GM21367 (cell line): Measurements from ENCODE around the gene MAD1L1.

ENCODE experiments used
- ATAC-seq: cut with Tn5 transposase; IDR thresholded peaks from one replicate; pipeline ENCODE4 v1.9.1; 2021; ENCODE audit not compliant: unreplicated experiment

The MAD1L1 gene

DNA sequence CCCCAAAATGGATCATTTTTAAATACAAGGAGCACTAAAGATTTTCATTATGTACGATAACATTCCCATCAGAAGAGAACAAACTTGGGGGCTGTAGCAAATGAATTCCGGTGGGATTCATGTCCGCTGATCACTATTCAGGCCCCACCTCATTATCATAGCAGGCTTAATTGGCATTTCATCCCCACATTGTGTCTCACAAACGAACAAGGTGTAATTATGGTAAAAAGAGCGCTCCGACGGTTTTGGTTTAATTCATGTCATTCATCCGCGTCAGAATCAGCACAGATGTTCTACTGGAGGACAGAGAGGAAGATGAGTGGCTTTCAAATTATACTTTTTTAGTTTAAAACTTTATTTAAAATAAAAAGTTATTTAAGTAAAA, 124.7 kb downstream of the MAD1L1 start:
- no peak for ATAC-seq

DNA sequence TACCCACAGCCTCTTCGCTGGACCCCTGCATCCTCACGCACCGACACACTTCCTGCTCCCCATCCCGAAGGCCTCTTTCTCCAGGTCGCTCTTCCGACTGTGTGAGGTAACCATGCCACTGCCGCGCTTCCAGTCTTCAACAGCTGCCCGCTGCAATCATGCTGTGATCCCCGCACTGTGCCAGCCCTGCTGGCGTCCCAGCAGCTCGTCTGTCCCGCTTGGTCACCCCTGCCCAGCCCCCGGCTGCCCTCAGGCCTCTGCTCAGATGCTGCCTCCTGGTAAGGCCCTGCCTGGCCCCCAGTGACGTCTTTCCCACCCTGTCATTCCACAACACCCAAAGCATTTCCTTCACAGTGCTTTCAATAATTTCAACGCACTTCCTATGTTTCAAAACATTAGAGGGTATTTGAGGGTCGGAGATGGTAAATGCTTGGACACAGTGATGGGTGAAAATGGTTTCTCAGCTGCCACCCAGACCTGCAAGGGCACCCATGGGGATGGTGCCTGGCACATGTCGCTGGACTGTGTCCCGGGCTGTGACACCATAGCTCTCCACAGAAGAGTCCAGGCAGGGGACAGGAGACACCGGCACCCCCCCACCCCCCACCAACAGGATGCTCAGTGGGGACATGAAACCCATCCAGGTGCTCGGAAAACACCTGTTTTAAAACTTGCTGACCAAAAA, 125.2 kb downstream of the MAD1L1 start:
- ATAC-seq: no peak

DNA sequence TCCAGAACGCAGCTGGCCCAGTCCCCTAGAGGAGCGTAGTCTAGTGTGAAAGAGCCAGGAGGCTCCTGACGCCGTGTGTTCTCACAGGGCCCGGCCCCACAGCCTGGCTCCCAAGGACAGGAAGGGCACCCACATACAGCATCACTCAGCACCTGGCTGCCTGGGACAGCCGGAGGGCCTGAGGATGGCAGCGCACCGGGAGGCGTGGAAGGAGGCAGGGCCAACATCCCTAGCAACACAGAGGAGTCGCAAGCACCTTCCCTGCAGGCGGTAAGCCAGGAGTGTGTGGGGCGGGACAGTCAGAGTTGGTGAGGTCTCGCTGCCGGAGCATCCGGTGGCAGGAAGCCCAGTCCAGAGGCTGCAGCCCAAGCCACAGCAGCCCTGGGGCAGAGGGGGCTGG, 125.8 kb downstream of the MAD1L1 start:
- no peak for ATAC-seq

DNA sequence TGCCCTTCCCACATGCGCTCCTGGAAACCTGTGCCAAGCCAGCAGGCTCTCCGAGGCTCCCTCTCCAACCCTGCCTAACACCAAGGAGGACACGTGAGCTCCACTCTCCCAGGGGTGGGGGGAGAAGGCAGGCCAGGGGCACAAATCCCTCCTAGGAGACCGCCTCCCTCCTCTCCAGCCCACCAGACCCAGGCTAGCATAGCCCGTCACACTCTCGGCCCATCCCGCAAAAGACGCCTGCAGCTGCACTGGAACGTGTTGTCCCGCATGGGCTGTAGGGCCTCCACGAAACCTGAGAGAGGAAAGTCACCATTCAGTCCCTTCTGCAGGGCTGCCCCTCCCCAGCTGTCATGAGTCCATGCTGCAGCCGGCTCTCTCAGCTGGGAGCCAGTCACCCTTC, 126.3 kb downstream of the MAD1L1 start:
- no peak for ATAC-seq

DNA sequence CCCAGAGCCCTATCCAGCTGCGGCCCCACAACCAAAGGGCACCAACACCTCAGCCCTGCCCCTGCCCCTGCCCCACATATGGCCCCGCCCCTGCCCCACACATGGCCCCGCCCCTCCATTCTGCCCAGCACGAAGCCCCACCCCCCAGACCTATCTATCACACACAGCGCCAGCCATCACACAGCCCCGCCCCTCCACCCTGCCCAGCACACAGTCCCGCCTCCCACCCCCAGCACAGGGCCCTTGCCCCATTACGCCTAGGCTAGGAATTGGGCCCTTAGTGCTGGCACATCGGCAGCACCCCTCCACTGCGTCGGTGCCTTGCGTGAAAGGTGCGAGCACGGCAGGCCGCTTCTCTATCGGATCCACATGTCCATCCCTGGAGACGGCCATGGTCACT, 126.8 kb downstream of the MAD1L1 start:
- ATAC-seq: no peak

DNA sequence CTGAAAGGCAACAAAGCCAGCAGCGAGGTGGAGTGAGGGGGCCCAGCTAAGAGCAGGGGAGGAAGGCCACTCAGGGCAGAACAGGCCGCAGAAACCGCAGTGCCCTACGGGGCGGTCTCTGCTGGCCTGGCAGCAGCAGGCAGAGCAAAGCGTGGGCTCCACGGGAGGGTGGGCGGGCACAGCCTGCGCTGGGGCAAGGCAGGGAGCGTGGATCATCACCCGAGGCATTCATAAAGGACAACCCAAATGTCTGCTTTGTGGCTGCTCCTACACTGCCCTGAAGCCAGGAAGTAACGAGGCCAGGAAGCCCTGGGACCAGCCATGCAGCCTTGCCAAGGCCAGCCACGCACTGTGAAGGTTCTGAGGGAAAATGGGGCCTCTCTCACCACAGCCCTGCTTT, 127.5 kb downstream of the MAD1L1 start:
- ATAC-seq: no peak

DNA sequence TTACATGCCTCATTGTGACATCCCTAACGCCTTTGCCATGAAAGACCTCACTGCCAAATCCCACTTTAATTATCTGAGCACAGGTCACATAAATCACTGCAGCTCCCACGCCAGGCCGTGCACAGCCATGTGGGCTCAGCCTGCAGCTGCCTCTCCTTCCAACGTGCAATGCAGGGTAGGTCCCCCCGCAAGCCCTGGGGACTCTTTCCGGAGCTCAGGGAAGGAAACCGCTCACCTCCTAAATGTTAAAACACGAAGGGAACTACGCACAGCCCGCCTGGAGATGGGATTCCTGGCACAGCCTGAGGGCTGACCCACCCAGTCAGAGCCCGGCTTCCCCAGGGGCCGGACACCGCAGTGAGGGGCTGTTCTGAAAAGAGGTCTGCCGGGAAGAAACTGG, 128.0 kb downstream of the MAD1L1 start:
- no peak for ATAC-seq

DNA sequence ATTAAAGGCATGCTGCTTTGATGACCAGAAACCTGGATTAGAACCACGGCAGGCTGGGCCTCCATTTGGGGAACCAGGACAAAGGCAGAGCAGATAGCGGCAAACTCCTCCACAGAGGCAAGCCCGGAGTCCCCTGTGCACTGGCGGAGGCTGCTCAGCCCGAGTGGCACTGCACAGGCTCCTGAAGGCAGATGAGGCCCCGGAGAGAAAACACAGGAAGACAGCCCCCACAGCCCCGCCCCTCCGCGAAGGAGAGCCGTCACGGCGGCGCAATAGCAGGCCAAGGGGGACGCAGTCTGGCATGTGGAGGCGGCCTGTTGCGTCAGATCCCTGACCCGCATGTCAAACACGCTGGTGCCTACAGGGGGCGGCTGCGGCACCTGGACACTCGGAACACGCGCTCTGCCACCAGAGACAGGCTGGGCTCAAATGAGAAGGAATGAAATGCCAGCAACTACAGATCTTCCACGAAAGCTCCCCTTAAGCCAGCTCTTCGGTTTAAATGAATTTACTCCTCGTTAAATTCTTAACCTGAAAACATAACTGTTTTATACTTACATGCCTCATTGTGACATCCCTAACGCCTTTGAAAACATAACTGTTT, 128.5 kb downstream of the MAD1L1 start:
- no peak for ATAC-seq

DNA sequence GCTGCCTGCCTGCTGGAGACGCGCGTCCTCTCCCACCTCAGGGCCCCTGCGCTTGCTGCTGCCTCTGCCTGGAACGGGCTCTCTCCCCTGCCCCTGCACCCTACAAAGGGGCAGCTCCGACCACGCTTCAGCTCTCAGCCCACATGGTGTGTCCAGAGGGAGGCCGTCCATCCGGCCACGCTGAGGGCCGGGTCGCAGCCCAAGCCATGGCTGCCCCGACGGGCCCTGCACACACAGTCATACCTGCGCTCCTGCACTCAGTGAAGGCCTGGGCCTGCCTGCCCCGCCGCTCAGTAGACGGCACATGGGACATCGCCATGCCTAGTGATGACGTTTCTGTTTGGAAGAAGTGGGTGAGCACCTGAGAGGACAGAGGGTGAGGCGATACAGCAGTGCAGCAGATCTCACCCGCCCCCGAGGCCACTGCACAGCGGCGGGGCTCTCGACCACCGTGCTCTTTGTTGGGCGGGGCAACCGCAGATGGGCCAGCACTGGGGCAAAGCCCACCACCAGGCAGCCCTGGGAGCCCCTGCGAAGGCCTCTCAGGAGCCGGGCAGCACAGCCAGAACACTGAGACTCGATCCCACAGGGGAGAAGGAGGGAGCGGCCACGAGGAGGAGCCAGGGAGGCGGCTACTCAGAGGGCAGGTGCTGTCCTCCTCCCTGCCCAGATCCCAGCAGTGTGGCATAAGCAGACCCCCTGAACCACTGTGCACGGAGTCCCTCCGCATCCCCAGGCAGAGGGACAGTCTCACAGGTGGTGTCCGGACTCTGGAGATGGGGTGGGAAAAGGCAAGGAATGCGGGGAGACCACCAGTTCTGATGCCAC, 129.5 kb downstream of the MAD1L1 start:
- ATAC-seq: no peak

DNA sequence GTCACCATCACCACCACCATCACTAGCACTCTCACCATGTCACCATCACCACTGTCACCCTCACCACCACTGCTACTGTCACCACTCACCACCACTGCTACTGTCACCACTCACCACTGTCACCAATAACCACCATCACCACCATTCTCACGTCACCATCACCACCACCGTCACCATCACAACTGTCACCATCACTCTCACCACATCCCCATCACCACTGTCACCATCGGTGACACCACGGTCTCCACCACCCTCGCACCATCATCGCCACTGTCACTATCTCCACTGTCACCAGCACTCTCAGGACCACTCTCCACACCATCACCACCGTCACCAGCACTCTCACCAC, 130.4 kb downstream of the MAD1L1 start:
- no peak for ATAC-seq

DNA sequence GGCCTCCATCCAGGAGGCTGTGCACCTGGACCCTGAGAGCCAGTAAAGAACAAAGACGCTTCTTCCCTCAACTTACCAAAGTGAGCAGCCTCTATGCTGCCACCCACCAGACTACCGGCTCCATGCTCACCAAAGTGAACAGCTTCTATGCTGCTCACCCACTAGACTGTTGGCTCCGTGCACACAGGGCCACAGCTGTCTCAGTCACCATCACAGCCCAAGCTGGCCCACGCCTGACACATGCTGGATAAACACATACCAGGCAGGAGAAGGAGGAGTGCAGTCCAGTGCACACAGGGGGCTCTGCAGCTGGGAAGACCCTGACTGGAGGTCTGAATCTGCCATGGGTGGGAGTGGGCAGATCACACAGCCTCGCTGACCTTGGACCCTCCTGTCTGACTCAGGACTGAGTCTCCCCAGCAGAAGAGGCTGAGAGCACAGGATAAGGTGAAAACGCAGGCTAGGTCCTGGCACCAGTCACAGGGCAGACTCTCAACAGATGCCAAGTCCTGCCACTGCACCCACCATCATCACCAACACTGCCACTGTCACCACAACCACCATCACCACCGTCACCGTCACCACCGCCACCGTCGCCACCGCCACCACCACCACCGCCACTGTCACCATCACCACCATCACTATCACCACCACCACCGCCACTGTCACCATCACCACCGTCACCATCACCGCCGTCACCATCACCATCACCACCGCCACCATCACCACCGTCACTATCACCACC, 130.9 kb downstream of the MAD1L1 start:
- no peak for ATAC-seq

DNA sequence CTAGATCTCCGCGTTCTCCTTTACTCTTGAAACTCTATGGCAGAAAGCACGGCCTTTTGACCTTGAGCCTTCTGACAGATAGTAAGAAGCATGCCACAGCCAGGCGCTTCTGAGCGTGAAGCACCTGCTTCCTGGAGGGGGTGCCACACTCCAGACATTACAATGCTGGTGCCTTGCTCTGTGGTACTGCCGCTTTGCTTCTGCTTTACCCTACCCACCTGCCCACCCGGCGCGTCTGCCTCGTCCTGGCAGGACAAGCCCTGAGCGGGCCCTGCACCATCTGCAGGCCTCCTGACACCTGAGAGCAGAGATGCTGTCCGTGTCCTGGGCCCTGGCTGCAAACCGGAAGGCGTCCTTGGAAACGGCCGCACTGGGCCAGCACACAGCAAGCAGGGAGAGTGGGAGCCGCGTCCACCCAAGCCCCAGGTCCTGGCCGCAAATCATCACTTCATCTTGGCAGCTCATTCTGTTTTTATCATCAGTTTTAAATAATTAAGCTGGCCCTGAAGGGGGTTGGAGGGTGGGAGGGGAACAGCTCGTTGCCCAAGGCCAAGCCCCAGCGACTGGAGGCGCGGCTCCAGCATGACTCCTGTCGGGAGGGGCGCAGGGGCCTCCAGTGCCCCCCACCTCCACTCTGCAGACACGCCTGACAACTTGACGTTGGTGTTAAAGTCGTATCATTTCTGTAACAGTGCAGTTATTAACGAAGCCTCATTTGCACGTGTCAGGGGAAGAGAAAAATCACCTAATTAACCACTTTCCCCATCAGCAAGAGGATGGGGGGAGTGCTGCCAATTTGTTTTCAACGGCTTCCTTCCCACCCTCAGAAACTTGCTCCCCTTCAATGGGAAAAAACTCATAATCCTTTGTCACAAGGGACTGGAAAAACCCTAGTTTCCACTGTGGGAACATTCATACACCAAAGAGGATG, 132.2 kb downstream of the MAD1L1 start:
- ATAC-seq: no peak

DNA sequence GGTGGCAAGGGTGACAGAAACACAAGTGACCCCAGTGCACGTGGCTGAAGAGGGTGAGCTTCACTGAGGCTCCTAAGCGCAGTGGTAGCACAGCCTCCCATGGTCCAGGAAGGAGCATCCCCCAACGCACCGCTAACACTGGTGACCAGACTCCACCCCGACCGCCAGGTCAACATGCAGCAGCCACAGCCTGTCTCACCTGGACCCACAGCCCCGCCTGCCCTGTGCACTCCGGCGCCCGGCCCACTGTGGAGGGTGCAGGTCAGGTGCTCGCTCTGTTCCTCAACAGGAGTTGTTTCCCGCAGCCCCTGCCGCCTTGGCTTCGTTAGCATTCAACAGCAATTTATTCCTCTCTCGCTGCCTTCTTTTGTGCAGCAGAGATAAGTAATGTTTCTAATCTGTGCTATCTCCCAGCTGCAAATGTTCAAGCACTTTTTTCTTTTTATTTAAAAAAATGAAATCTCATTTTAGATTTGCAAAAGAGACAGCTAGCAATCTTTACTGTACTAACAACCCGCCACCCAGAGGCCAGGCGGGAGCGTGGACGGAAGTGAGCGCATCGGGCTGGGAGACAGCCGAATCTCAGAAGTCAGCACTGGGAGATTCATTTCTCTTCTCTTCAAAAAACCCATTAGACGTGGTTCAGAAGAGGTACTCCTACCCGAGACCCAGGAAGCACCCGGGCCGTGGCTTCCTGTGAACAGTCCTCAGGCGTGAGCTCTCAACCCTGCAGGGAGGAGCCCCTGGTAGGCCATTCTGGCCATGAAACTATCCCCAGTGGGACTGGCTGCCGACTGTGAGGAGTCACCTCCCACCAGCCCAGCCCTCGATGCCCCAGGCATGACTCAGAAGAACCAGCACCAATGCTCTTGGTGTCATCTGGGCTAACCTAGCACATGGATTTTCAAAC, 133.4 kb downstream of the MAD1L1 start:
- no peak for ATAC-seq

DNA sequence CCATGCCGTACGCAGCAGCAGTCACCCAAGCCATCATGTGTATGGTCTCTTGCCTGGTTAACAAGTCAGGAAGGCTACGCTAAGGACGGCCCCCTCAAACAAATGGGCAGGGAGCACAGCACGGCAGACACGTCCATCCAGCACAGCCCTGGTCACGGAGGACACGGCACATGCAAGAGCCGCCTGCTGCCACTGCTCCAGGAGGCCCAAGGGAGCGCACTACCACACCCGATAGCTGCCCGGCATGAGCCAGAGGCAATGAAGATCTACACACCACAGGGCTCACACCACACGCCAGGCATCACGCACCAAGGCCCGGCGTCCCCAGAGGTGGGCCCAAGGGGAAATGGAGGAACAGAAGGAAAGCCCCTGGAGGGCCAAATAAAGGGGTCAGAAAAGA, 134.2 kb downstream of the MAD1L1 start:
- no peak for ATAC-seq

DNA sequence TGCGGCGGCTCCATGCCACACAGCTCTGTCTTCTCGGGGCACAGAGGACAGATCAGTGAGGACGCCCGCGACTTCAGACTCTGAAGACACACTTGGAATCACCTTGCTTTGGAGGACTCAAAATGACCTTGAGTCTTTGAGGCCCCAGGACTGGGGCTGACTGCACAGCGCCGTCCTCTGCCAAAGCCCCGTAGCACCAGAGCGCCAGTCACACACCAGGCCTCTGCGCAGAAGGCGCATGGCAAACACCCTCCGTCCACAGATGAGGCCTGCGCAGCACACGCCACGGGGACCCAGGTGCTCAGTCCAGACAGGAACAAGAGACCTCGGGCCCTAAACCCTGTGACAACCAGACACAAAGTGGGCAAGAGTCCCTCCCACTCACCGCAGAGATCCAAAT, 134.7 kb downstream of the MAD1L1 start:
- no peak for ATAC-seq

DNA sequence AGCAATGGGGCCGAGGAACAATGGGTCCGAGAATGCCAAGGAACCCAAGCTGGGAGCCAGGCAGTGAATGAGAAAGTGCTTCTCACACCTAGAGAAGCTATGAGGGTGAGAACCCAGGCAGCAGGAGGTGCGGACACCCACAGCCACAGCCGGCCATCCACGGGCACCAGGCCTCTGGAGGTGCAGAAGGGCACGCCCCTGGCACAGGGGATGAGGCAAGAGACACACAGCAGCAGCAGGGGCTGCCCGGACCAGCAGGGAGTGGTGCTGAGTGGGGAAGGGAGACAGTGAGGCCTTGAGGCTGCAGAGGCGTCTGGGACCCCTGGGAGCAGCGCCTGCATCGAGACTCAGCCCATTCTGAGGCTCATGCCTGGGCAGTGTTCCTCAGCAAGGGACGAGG, 135.3 kb downstream of the MAD1L1 start:
- no peak for ATAC-seq

DNA sequence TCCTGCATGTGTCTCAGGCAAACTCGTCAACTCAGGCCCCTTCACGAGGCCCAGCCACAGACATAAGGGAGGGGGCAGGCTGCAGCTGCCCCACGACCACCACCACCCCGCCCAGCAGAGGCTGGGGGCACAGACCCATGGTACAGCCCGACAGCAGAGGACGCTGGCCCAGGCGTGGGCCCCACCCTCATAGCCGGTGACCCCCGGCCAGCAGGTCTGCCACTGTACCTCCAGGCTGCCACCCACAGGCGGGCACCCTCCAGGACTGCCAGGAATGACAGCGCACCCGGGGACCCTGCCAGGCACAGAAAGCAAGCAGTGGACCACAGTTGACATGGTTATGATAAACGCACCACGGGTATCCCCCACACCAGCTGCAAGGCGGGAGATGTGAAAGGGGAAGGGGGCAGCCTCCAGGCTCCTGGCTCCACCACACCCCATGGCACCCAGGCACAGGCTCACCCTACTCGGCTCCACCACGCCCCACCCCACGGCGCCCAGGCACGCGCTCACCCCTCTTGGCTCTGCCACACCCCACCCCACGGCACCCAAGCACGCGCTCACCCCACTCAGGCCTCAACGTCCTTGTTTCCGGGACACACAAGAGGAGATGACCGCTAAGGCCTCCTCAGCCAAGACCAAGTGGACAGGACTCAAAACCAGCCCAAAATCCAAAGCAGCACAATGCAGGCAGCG, 135.9 kb downstream of the MAD1L1 start:
- no peak for ATAC-seq

DNA sequence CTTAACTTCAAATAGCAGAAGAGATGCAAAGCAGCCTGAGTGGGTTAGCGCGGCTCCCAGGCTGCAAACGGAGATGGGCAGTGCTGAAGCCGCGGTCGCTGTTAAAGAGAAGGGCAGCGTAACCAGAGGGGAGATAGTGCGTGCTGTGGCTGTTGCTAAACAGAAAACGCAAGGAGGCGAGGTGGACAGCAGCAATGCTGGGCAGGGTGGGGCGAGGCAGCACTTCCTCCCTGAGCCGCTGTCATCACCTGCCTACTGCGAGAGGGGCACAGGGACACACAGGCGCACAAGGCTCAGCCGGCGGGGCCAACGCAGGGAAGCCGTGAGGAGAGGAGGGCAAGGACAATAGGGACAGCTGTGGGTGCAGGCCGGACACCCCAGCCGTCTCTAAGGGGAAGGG, 137.3 kb downstream of the MAD1L1 start:
- ATAC-seq: no peak

DNA sequence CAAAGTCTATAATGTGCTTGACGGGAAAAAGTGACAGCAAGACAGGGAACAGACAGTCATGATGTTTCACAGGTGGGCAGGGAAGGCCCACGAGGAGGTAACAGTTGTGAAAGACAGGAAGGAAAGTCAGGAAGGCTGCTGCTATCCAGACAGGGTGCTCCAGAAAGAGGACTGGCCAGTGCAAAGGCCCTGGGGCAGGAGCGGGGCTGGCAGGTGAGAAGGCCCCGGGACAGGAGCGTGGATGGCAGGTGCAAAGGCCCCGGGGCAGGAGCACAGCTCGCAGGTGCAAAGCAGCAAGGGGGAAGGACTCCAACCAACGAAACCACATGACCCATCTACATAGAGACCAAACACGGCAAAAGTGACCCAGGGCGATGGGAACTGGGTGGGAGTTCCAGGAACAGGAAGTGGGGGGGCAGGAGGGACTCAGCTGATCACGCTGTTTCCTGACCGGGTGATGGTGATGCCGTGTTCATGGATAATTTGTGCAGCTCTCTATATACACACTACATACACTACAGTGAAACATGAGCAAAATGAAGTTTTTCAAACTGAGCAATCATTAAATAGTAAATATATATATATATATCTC, 138.2 kb downstream of the MAD1L1 start:
- ATAC-seq: no peak
